GM21717 (cell line): ENCODE measurements around the gene ESCO1.
"Not testable (repeated sequence)": the region's sequence is repeated elsewhere in the genome, so short reads cannot be mapped to it uniquely, and the experiment has no call there.

Experiments used
- ATAC-seq: cut with Tn5 transposase; IDR thresholded peaks from one replicate; pipeline ENCODE4 v1.9.1; 2021; ENCODE audit warnings: mild to moderate bottlenecking, moderate library complexity; ENCODE audit not compliant: unreplicated experiment

ESCO1 gene

GRCh38 chr18:21593540-21594257 is 6.8 kb downstream of the ESCO1 start:
- ATAC-seq, result no peak

GRCh38 chr18:21592361-21592760 is 8.1 kb downstream of the ESCO1 start:
- not testable (repeated sequence) for ATAC-seq

GRCh38 chr18:21584391-21584790 is 16.1 kb downstream of the ESCO1 start:
- ATAC-seq, result no peak

- no peak for ATAC-seq
Observed at GRCh38 chr18:21575656-21576055, 24.8 kb downstream of the ESCO1 start.

- no peak for ATAC-seq
Observed at GRCh38 chr18:21571772-21572171, 28.7 kb downstream of the ESCO1 start.

- ATAC-seq, result no peak
Observed at GRCh38 chr18:21559195-21559594, 41.3 kb downstream of the ESCO1 start.

- no peak for ATAC-seq
Observed at GRCh38 chr18:21557607-21558253, 42.8 kb downstream of the ESCO1 start.

GRCh38 chr18:21550510-21550970 is 50.0 kb downstream of the ESCO1 start:
- ATAC-seq, result no peak

GRCh38 chr18:21548647-21549046 is 51.9 kb downstream of the ESCO1 start:
- ATAC-seq, result no peak

GRCh38 chr18:21546423-21546822 is 54.1 kb downstream of the ESCO1 start:
- no peak for ATAC-seq

- ATAC-seq, result no peak
Observed at GRCh38 chr18:21538230-21538629, 62.3 kb downstream of the ESCO1 start.

- no peak for ATAC-seq
Observed at GRCh38 chr18:21534327-21534726, 66.2 kb downstream of the ESCO1 start.

- no peak for ATAC-seq
Observed at GRCh38 chr18:21526463-21526862, 74.0 kb downstream of the ESCO1 start.

GRCh38 chr18:21525916-21526315 is 74.6 kb downstream of the ESCO1 start:
- no peak for ATAC-seq

- no peak for ATAC-seq
Observed at GRCh38 chr18:21522530-21522929, 78.0 kb downstream of the ESCO1 start.

- no peak for ATAC-seq
Observed at GRCh38 chr18:21513741-21514140, 86.8 kb downstream of the ESCO1 start.

GRCh38 chr18:21513292-21513691 is 87.2 kb downstream of the ESCO1 start:
- no peak for ATAC-seq

GRCh38 chr18:21509062-21509461 is 91.4 kb downstream of the ESCO1 start:
- ATAC-seq, result no peak

GRCh38 chr18:21507913-21508701 is 92.4 kb downstream of the ESCO1 start:
- ATAC-seq, result no peak

GRCh38 chr18:21502661-21503060 is 97.8 kb downstream of the ESCO1 start:
- no peak for ATAC-seq

GRCh38 chr18:21499997-21500396 is 100.5 kb downstream of the ESCO1 start:
- no peak for ATAC-seq
